GM12872 (cell line): ENCODE data around the gene MAP7D2.

ENCODE experiments used
- CTCF ChIP-seq: IDR thresholded peaks from 3 replicates; pipeline ENCODE4 v1.5.1; 2011; ENCODE audit warnings: low read depth, mild to moderate bottlenecking, low read length, moderate library complexity; ENCODE audit not compliant: insufficient read depth

The MAP7D2 gene

GRCh38 chrX:20101934-20102581, 14.6 kb downstream of the MAP7D2 start:
- TF ChIP-seq CTCF: no peak

GRCh38 chrX:20091499-20091898, 25.2 kb downstream of the MAP7D2 start:
- TF ChIP-seq CTCF: no peak

- TF ChIP-seq CTCF: no peak
Observed at GRCh38 chrX:20089845-20090244, 26.9 kb downstream of the MAP7D2 start.

GRCh38 chrX:20080277-20080676, 36.4 kb downstream of the MAP7D2 start:
- no peak for TF ChIP-seq CTCF

- no peak for TF ChIP-seq CTCF
Observed at GRCh38 chrX:20071511-20072079, 45.1 kb downstream of the MAP7D2 start.

GRCh38 chrX:20067709-20068561, 48.8 kb downstream of the MAP7D2 start:
- TF ChIP-seq CTCF: no peak

- TF ChIP-seq CTCF: peak; percentile 53
Observed at GRCh38 chrX:20066968-20067708, 49.6 kb downstream of the MAP7D2 start.
